Osteoblast (primary cell): ENCODE data around the gene PDE5A. TPM values are rescaled to one million over a fixed set of nuclear protein-coding genes. Genes with fewer than 3 reads are reported as not detected.
A peak's percentile ranks its signal among the peaks of the same experiment; 100 is the strongest.

Experiments
- DNase-seq: peaks from one replicate; pipeline ENCODE4 v3.0.0; 2011; ENCODE audit warnings: low spot score, mixed read lengths; ENCODE audit not compliant: insufficient read length; ENCODE audit errors: missing footprints
- H2AFZ ChIP-seq: 2 replicates; pipeline ENCODE4 v1.6.0; 2011; ENCODE audit warnings: mild to moderate bottlenecking, low read length
- H3K27ac ChIP-seq: 2 replicates; pipeline ENCODE4 v1.5.1; 2011; ENCODE audit warnings: mild to moderate bottlenecking, low read depth, low read length, moderate library complexity
- H3K27me3 ChIP-seq: 2 replicates; pipeline ENCODE4 v1.6.0; 2012; ENCODE audit warnings: mild to moderate bottlenecking, control low read depth, inconsistent platforms, low read length, moderate library complexity; ENCODE audit not compliant: insufficient read depth
- H3K36me3 ChIP-seq: 2 replicates; pipeline ENCODE4 v1.5.1; 2011; ENCODE audit warnings: mild to moderate bottlenecking, low read length, control low read depth, moderate library complexity; ENCODE audit not compliant: insufficient read depth
- H3K4me1 ChIP-seq: 2 replicates; pipeline ENCODE4 v1.5.1; 2011; ENCODE audit warnings: mild to moderate bottlenecking, low read length, control low read depth, moderate library complexity; ENCODE audit not compliant: insufficient read depth
- H3K4me2 ChIP-seq: 2 replicates; pipeline ENCODE4 v1.6.0; 2011; ENCODE audit warnings: mild to moderate bottlenecking, low read length; ENCODE audit not compliant: insufficient read depth
- H3K4me3 ChIP-seq: fragments of 200-600 bp; sonication (generic); 3 replicates; pipeline ENCODE4 v1.5.1; 2012; ENCODE audit warnings: mild to moderate bottlenecking, low read length, inconsistent platforms; ENCODE audit not compliant: insufficient read depth
- H3K79me2 ChIP-seq: 2 replicates; pipeline ENCODE4 v1.6.0; 2012; ENCODE audit warnings: mild to moderate bottlenecking, low read length, control low read depth, inconsistent platforms; ENCODE audit not compliant: insufficient read depth
- H3K9me3 ChIP-seq: 2 replicates; pipeline ENCODE4 v1.5.1; 2011; ENCODE audit warnings: low read depth, low read length, control low read depth
- H4K20me1 ChIP-seq: 2 replicates; pipeline ENCODE4 v1.6.0; 2012; ENCODE audit warnings: mild to moderate bottlenecking, low read length, control low read depth; ENCODE audit not compliant: insufficient read depth
- CTCF ChIP-seq: IDR thresholded peaks from 2 replicates; pipeline ENCODE4 v1.5.1; 2011; ENCODE audit warnings: mild to moderate bottlenecking, low read depth, low read length, moderate library complexity; ENCODE audit errors: extremely low read depth
- total RNA-seq: library from RNA; depleted of rRNA; stranded (reverse); fragments of >200 nt; gene quantifications from 2 replicates; pipeline ENCODE4 v1.2.3, GENCODE V29; 2012

The PDE5A gene
- total RNA-seq, 1 donor: 140 TPM

- H4K20me1 ChIP-seq: no peaks in the 10 kb centered on the region
- H3K4me1 ChIP-seq: peaks cover 49% of the 10 kb centered on the region
- no peak overlapping the region for H3K27ac ChIP-seq
- H3K9me3 ChIP-seq: no peaks in the 10 kb centered on the region
- H3K4me3 ChIP-seq: no peak overlapping the region
- no peaks in the 10 kb centered on the region for H3K36me3 ChIP-seq
- no peak overlapping the region for H3K4me2 ChIP-seq
- H3K27me3 ChIP-seq: no peaks in the 10 kb centered on the region
- H3K79me2 ChIP-seq: no peaks in the 10 kb centered on the region
- no peak for TF ChIP-seq CTCF
- no peak overlapping the region for H2AFZ ChIP-seq
- DNase-seq: no peak
Observed at GRCh38 chr4:119661231-119661630, 32.6 kb upstream of the PDE5A start.

- Histone ChIP-seq H3K27me3 (no peaks in the 10 kb centered on the region), H2AFZ (no peak overlapping the region), H3K79me2 (no peaks in the 10 kb centered on the region), H3K4me1 (peaks cover 52% of the 10 kb centered on the region), H4K20me1 (no peaks in the 10 kb centered on the region), H3K4me2 (no peak overlapping the region), H3K4me3 (no peak overlapping the region), H3K36me3 (no peaks in the 10 kb centered on the region), H3K27ac (peak overlapping the region; percentile 47), H3K9me3 (no peaks in the 10 kb centered on the region)
- TF ChIP-seq CTCF: no peak
- DNase-seq: no peak
Observed at GRCh38 chr4:119659576-119659975, 31.0 kb upstream of the PDE5A start.

- peak; percentile 37 for DNase-seq
- Histone ChIP-seq H3K27ac (peak overlapping the region; percentile 57), H3K36me3 (no peaks in the 10 kb centered on the region), H3K9me3 (no peaks in the 10 kb centered on the region), H3K27me3 (no peaks in the 10 kb centered on the region), H4K20me1 (no peaks in the 10 kb centered on the region), H3K4me1 (peaks cover 54% of the 10 kb centered on the region), H3K79me2 (no peaks in the 10 kb centered on the region), H3K4me2 (no peak overlapping the region), H2AFZ (no peak overlapping the region), H3K4me3 (no peak overlapping the region)
- no peak for TF ChIP-seq CTCF
Observed at GRCh38 chr4:119657111-119657611, 28.6 kb upstream of the PDE5A start.

- Histone ChIP-seq H3K79me2 (no peaks in the 10 kb centered on the region), H3K4me1 (peaks cover 55% of the 10 kb centered on the region), H3K9me3 (no peaks in the 10 kb centered on the region), H3K36me3 (no peaks in the 10 kb centered on the region), H4K20me1 (no peaks in the 10 kb centered on the region), H3K27ac (peak overlapping the region; percentile 57), H2AFZ (peak overlapping the region; percentile 64), H3K4me3 (no peak overlapping the region), H3K27me3 (no peaks in the 10 kb centered on the region), H3K4me2 (no peak overlapping the region)
- DNase-seq: peak; percentile 54
- no peak for TF ChIP-seq CTCF
Observed at GRCh38 chr4:119656342-119656741, 27.7 kb upstream of the PDE5A start.
